ENCODE data around the gene PDIA2. TPM values are rescaled to one million over a fixed set of nuclear protein-coding genes. Genes with fewer than 3 reads are reported as not detected.

The PDIA2 gene
- total and polyA plus RNA-seq, 10 of the 15 experiments (the other 5 are each of a cell fraction or from before 2014, with no cell fraction given), result 0.11 to 0.36 TPM; not detected in 8

GRCh38 chr16:249431-249830, 33.5 kb upstream of the PDIA2 start:
- WGBS (ENCODE audit: insufficient coverage, insufficient replicate concordance, low lambda C conversion rate, missing lambda C conversion rate), result 78% methylated on average over 12 of the region's 12 CpGs

More at GRCh38 chr16:249431-249830, 33.5 kb upstream of the PDIA2 start:
- Histone ChIP-seq H3K79me2 (ENCODE audit: control insufficient read depth, insufficient read depth, low read length) (no peaks in the 10 kb centered on the region; the same call in 1 of the 2 replicates), H3K9ac (ENCODE audit: control insufficient read depth, insufficient read depth, low read length) (no peak overlapping the region), H3K27me3 (replicated peaks in 1 of 2; ENCODE audit: control insufficient read depth in 2 of 2, insufficient read depth in 2 of 2, low read length in 1 of 2) (no peaks in the 10 kb centered on the region), H3K4me2 (ENCODE audit: control insufficient read depth, insufficient read depth) (no peak overlapping the region), H3K27ac (ENCODE audit: control insufficient read depth, insufficient read depth) (no peak overlapping the region), H3K4me3 (no peak overlapping the region), H3K36me3 (ENCODE audit: control insufficient read depth in 2 of 2, insufficient read depth in 2 of 2, low read length in 1 of 2) (no peaks in the 10 kb centered on the region; a peak in 1 of 4 replicates), H2AFZ (ENCODE audit: control insufficient read depth, low read depth, low read length) (no peak overlapping the region), H3K9me3 (replicated peaks; ENCODE audit: control insufficient read depth, insufficient read depth, low read length) (no peaks in the 10 kb centered on the region), H3K4me1 (ENCODE audit: control insufficient read depth, insufficient read depth, low read length) (peaks cover 4% of the 10 kb centered on the region; the same call in 1 of the 2 replicates), H4K20me1 (ENCODE audit: control insufficient read depth, insufficient read depth) (no peaks in the 10 kb centered on the region)
- no peak for FAIRE-seq
- POLR2A ChIA-PET, result interaction anchor here (0.5 to 1.3 kb wide), 3 partner anchors 7 to 1706 kb away, joined by 3 to 4 read pairs (median 4); partner anchors contain the start of gene FAM234A
- RAD21 ChIA-PET (ENCODE audit: unreplicated experiment), result interaction anchor here (1.6 kb wide), 1 partner anchor 14 kb away, joined by 4 read pairs; the partner anchor contains the start of gene FAM234A
- SMC1A ChIA-PET (ENCODE audit: uncharacterized antibody, unreplicated experiment), result interaction anchor here (1.4 to 1.6 kb wide), 2 partner anchors 9 to 14 kb away, joined by 6 to 8 read pairs; no protein-coding TSS in a partner anchor
- DNase-seq (ENCODE audit: low read depth, low spot score), result no peak
- CTCF ChIA-PET, result interaction anchor here (1.0 kb wide), 1 partner anchor 10 kb away, joined by 4 read pairs; no protein-coding TSS in a partner anchor
- BruUV-seq (replicated peaks), result no TSS peak
- ATAC-seq, result no peak
- intact Hi-C loops (cut with micrococcal nuclease; ENCODE audit: unreplicated experiment) (no loop called here), in situ Hi-C loops (cut with MboI) (no loop called here)
- TF ChIP-seq SKIL (IDR thresholded peaks at IDR 0.05; ENCODE audit: low read depth, poor library complexity, severe bottlenecking) (no peak), DPF2 (IDR thresholded peaks at IDR 0.05) (no peak), FOS (IDR thresholded peaks at IDR 0.05; ENCODE audit: borderline replicate concordance, extremely low read depth, insufficient read length) (no peak), CREM (IDR thresholded peaks at IDR 0.05; ENCODE audit: low read depth) (no peak), RB1 (IDR thresholded peaks at IDR 0.05; ENCODE audit: borderline replicate concordance) (no peak), RFX5 (IDR thresholded peaks at IDR 0.05; ENCODE audit: low read depth, low read length) (no peak), ZNF217 (IDR thresholded peaks at IDR 0.05) (no peak), SPI1 (IDR thresholded peaks at IDR 0.05; ENCODE audit: borderline replicate concordance, insufficient read depth, low read depth, low read length) (no peak), WRNIP1 (IDR thresholded peaks at IDR 0.05; ENCODE audit: borderline replicate concordance, low read depth, low read length) (no peak), BCLAF1 (IDR thresholded peaks at IDR 0.05) (no peak), NR2F1 (conservative IDR thresholded peaks at IDR 0.05) (no peak)
